Measurements from ENCODE around the gene TOR1AIP2.

The TOR1AIP2 gene

GRCh38 chr1:179821524-179821923, 56.1 kb downstream of the TOR1AIP2 start:
- H3K9ac ChIP-seq (ENCODE audit: low read length), result no peak overlapping the region
- no peak overlapping the region for H3K27ac ChIP-seq (ENCODE audit: low read length)
- no peaks in the 10 kb centered on the region for H3K9me3 ChIP-seq (ENCODE audit: control insufficient read depth, low read depth, low read length)
- peaks cover 5% of the 10 kb centered on the region for H3K4me1 ChIP-seq (ENCODE audit: control insufficient read depth, low read depth, low read length)
- H3K27me3 ChIP-seq (ENCODE audit: control insufficient read depth, insufficient read depth, low read length), result peaks cover under 1% of the 10 kb centered on the region
- no peak overlapping the region for H3K4me3 ChIP-seq (ENCODE audit: low read length)
- H3K36me3 ChIP-seq (ENCODE audit: control insufficient read depth, low read depth, low read length), result no peaks in the 10 kb centered on the region

DNA sequence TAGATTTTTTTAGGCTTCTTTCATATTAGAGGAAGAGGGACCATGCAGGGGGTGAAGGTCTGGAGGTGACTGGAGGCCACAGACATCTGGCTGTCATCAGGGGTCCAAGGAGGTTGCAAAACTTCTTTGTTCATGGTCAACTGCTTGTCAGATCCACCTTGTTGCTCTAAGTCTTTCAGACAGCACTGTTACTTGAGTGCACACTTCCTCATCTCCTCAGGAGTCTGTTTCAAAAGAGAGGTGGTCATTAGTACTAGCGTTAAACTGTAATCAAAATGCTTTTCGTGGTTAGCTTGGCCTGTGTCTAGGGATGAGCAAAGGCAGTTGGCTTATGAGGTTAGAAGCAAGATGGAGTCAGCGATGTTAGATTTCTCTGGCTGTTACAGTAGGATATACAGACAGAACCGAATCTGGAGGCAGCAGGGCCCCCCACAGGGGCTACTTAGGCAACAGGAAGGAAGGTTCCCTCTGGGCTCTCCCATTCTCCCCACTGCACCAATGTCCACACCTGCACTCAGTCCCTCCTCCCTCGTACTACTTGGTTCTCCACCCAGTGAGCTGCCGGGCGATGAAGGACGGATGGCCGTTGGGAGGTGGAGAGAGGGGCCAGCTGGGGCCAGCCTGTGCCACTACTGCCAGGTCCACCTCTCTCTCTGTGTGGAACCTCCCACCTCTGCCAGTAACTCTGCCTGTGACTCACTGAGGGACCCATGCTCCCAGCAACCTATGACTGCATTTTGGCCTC, 57.2 kb downstream of the TOR1AIP2 start:
- H3K9ac ChIP-seq (ENCODE audit: low read length), result no peak overlapping the region
- H3K4me3 ChIP-seq (ENCODE audit: low read length), result no peak overlapping the region
- H3K4me1 ChIP-seq (ENCODE audit: control insufficient read depth, low read depth, low read length), result peaks cover 4% of the 10 kb centered on the region
- H3K27me3 ChIP-seq (ENCODE audit: control insufficient read depth, insufficient read depth, low read length), result peaks cover 11% of the 10 kb centered on the region
- H3K9me3 ChIP-seq (ENCODE audit: control insufficient read depth, low read depth, low read length), result no peaks in the 10 kb centered on the region
- H3K27ac ChIP-seq (ENCODE audit: low read length), result no peak overlapping the region
- H3K36me3 ChIP-seq (ENCODE audit: control insufficient read depth, low read depth, low read length), result no peaks in the 10 kb centered on the region

GRCh38 chr1:179818743-179819173, 58.8 kb downstream of the TOR1AIP2 start:
- H3K9me3 ChIP-seq (ENCODE audit: control insufficient read depth, low read depth, low read length), result no peaks in the 10 kb centered on the region
- H3K27me3 ChIP-seq (ENCODE audit: control insufficient read depth, insufficient read depth, low read length), result peaks cover 23% of the 10 kb centered on the region
- H3K4me1 ChIP-seq (ENCODE audit: control insufficient read depth, low read depth, low read length), result peaks cover 8% of the 10 kb centered on the region
- no peaks in the 10 kb centered on the region for H3K36me3 ChIP-seq (ENCODE audit: control insufficient read depth, low read depth, low read length)
- no peak overlapping the region for H3K9ac ChIP-seq (ENCODE audit: low read length)
- no peak overlapping the region for H3K4me3 ChIP-seq (ENCODE audit: low read length)
- H3K27ac ChIP-seq (ENCODE audit: low read length), result no peak overlapping the region

DNA sequence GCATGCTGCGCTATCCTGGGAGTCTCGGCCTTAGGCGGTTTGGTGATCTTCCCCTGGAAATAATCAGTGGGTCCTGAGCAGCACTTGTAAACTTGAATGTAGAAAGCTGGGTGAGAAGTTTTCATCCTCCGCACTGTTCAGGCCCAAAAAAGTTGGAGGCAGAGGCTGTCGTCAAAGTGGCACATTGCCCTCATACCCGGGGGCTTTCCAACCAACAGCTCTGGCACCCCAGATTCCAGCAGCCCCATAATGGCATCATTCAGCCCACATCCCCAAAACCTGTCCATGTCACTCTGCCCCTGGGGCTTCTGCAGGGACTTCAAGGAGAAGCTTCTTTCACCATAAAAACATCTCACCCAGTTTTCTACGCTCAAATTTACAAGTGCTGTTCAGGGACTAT, 59.3 kb downstream of the TOR1AIP2 start:
- Histone ChIP-seq H3K9ac (ENCODE audit: low read length) (no peak overlapping the region), H3K9me3 (ENCODE audit: control insufficient read depth, low read depth, low read length) (no peaks in the 10 kb centered on the region), H3K27ac (ENCODE audit: low read length) (no peak overlapping the region), H3K4me3 (ENCODE audit: low read length) (no peak overlapping the region), H3K4me1 (ENCODE audit: control insufficient read depth, low read depth, low read length) (peaks cover 8% of the 10 kb centered on the region), H3K36me3 (ENCODE audit: control insufficient read depth, low read depth, low read length) (no peaks in the 10 kb centered on the region), H3K27me3 (ENCODE audit: control insufficient read depth, insufficient read depth, low read length) (peaks cover 23% of the 10 kb centered on the region)

- peaks cover 23% of the 10 kb centered on the region for H3K27me3 ChIP-seq (ENCODE audit: control insufficient read depth, insufficient read depth, low read length)
- H3K36me3 ChIP-seq (ENCODE audit: control insufficient read depth, low read depth, low read length), result no peaks in the 10 kb centered on the region
- H3K9me3 ChIP-seq (ENCODE audit: control insufficient read depth, low read depth, low read length), result no peaks in the 10 kb centered on the region
- H3K4me3 ChIP-seq (ENCODE audit: low read length), result no peak overlapping the region
- H3K4me1 ChIP-seq (ENCODE audit: control insufficient read depth, low read depth, low read length), result peaks cover 8% of the 10 kb centered on the region
- no peak overlapping the region for H3K27ac ChIP-seq (ENCODE audit: low read length)
- no peak overlapping the region for H3K9ac ChIP-seq (ENCODE audit: low read length)
These were observed 59.8 kb downstream of the TOR1AIP2 start for GRCh38 chr1:179817789-179818188.

DNA sequence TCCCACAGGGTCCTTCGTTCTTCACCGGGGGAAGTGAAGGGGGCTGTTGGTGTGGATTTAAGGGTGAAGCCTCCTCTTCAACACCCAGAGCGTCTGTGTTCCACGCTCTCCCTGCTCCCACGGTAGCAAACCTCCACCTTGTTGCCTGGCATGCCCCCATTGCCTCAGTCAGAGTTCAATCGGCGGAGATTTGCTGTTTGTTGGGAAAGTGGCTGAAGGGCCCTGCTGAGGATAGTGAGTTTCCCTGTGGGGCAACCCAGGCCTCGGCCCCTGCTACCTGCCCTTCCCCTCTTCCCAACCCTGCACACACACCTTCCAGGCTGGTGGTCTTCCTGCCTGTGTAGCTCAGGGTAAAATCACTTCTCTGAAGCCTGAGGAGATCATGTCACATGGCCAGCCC, 60.5 kb downstream of the TOR1AIP2 start:
- Histone ChIP-seq H3K4me3 (ENCODE audit: low read length) (no peak overlapping the region), H3K9ac (ENCODE audit: low read length) (no peak overlapping the region), H3K36me3 (ENCODE audit: control insufficient read depth, low read depth, low read length) (no peaks in the 10 kb centered on the region), H3K9me3 (ENCODE audit: control insufficient read depth, low read depth, low read length) (no peaks in the 10 kb centered on the region), H3K27ac (ENCODE audit: low read length) (no peak overlapping the region), H3K27me3 (ENCODE audit: control insufficient read depth, insufficient read depth, low read length) (peaks cover 23% of the 10 kb centered on the region), H3K4me1 (ENCODE audit: control insufficient read depth, low read depth, low read length) (peaks cover 8% of the 10 kb centered on the region)

- H3K36me3 ChIP-seq (ENCODE audit: control insufficient read depth, low read depth, low read length), result no peaks in the 10 kb centered on the region
These were observed 61.2 kb downstream of the TOR1AIP2 start for GRCh38 chr1:179816196-179816960.

GRCh38 chr1:179815641-179816040, 62.0 kb downstream of the TOR1AIP2 start:
- Histone ChIP-seq H3K4me3 (ENCODE audit: low read length) (peak overlapping the region; percentile 71), H3K9ac (ENCODE audit: low read length) (no peak overlapping the region), H3K27ac (ENCODE audit: low read length) (no peak overlapping the region), H3K27me3 (ENCODE audit: control insufficient read depth, insufficient read depth, low read length) (peaks cover 23% of the 10 kb centered on the region), H3K4me1 (ENCODE audit: control insufficient read depth, low read depth, low read length) (peaks cover 8% of the 10 kb centered on the region), H3K36me3 (ENCODE audit: control insufficient read depth, low read depth, low read length) (no peaks in the 10 kb centered on the region), H3K9me3 (ENCODE audit: control insufficient read depth, low read depth, low read length) (no peaks in the 10 kb centered on the region)

More at GRCh38 chr1:179816196-179816960, 61.2 kb downstream of the TOR1AIP2 start:
- H3K4me3 ChIP-seq (ENCODE audit: low read length), result no peak overlapping the region
- no peak overlapping the region for H3K9ac ChIP-seq (ENCODE audit: low read length)
- H3K27me3 ChIP-seq (ENCODE audit: control insufficient read depth, insufficient read depth, low read length), result peaks cover 23% of the 10 kb centered on the region
- H3K9me3 ChIP-seq (ENCODE audit: control insufficient read depth, low read depth, low read length), result no peaks in the 10 kb centered on the region
- no peak overlapping the region for H3K27ac ChIP-seq (ENCODE audit: low read length)
- H3K4me1 ChIP-seq (ENCODE audit: control insufficient read depth, low read depth, low read length), result peaks cover 8% of the 10 kb centered on the region

GRCh38 chr1:179814546-179814838, 63.1 kb downstream of the TOR1AIP2 start:
- Histone ChIP-seq H3K27me3 (ENCODE audit: control insufficient read depth, insufficient read depth, low read length) (peaks cover 23% of the 10 kb centered on the region), H3K9ac (ENCODE audit: low read length) (no peak overlapping the region), H3K36me3 (ENCODE audit: control insufficient read depth, low read depth, low read length) (no peaks in the 10 kb centered on the region), H3K4me3 (ENCODE audit: low read length) (peak overlapping the region; percentile 71), H3K27ac (ENCODE audit: low read length) (no peak overlapping the region), H3K9me3 (ENCODE audit: control insufficient read depth, low read depth, low read length) (no peaks in the 10 kb centered on the region), H3K4me1 (ENCODE audit: control insufficient read depth, low read depth, low read length) (peaks cover 8% of the 10 kb centered on the region)

DNA sequence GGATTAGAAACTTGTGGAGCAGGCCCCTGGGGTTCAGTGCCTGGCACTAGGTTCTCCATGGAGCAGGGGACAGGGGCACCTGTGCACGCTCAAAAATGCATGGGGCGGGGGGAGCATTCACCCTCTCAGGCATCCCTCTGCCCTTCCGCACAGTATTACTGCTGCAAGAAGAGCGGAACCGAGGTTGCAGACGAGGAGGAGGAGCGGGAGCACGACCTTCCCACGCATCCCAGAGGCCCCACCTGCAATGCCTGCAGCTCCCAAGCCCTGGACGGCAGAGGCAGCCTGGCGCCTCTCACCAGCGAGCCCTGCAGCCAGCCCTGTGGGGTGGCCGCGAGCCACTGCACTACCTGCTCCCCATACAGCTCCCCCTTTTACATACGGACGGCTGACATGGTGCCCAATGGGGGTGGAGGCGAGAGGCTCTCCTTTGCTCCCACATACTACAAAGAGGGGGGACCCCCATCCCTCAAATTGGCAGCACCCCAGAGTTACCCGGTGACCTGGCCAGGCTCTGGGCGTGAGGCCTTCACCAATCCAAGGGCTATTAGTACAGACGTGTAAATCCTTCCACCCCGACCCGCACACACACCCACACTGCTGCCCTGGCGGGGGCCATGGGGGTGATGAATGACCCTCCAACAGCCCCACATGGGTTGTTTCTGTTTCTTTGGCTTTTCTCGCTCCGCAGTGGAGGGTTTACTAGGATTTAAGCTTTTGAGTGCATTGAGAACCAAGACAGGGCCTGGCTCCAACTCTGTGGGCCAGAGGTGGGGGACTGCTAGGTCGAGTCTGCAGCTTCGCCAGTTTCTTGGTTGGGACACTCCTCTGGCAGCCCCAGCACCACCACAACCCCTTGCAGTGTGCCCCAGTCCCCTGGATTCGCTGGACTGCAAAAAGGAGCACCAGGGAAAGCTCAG, 63.7 kb downstream of the TOR1AIP2 start:
- peak overlapping the region; percentile 71 for H3K4me3 ChIP-seq (ENCODE audit: low read length)
- no peaks in the 10 kb centered on the region for H3K36me3 ChIP-seq (ENCODE audit: control insufficient read depth, low read depth, low read length)
- peaks cover 23% of the 10 kb centered on the region for H3K27me3 ChIP-seq (ENCODE audit: control insufficient read depth, insufficient read depth, low read length)
- H3K9me3 ChIP-seq (ENCODE audit: control insufficient read depth, low read depth, low read length), result no peaks in the 10 kb centered on the region
- H3K27ac ChIP-seq (ENCODE audit: low read length), result no peak overlapping the region
- H3K9ac ChIP-seq (ENCODE audit: low read length), result no peak overlapping the region
- H3K4me1 ChIP-seq (ENCODE audit: control insufficient read depth, low read depth, low read length), result peaks cover 7% of the 10 kb centered on the region

DNA sequence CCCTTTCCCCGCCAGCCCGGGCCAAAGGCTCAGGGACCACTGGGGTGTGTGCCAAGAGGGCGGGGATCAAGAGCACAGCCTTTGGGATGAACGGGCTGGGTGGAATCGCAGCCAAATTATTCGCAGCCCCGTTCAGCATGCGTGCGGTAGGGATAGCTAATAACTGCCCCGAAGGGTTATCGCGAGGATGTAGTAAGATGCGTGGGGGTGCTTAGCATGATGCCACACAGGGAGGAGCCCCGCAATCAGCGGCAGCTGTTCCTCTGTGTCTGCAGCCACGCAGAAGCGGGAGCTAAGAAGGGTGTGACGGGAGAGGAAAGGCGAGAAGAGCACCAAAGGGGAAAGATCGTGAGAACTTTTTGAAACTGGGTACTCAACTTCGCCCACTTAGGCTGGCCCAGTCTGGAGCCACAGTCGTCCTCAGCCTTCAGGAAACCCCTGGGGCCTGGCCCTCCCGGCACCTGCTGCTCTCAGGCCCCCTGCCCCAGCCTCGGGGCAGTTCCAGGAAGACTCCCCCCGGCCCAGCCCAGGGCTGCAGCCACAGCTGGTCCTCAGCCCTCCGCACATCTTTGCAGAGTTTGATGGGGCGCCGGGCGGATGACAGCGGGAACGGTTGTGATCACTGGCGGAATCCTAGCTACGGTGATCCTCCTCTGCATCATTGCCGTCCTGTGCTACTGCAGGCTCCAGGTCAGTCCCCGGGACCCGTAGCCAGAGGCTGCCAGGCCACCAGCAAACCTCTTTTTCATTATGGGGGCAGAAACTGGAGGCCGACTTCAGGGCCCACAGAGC, 64.9 kb downstream of the TOR1AIP2 start:
- no peaks in the 10 kb centered on the region for H3K36me3 ChIP-seq (ENCODE audit: control insufficient read depth, low read depth, low read length)

More for the DNA sequence above, 64.9 kb downstream of the TOR1AIP2 start:
- no peaks in the 10 kb centered on the region for H3K9me3 ChIP-seq (ENCODE audit: control insufficient read depth, low read depth, low read length)
- H3K4me1 ChIP-seq (ENCODE audit: control insufficient read depth, low read depth, low read length), result peaks cover 5% of the 10 kb centered on the region
- no peak overlapping the region for H3K9ac ChIP-seq (ENCODE audit: low read length)
- H3K27ac ChIP-seq (ENCODE audit: low read length), result no peak overlapping the region
- no peak overlapping the region for H3K4me3 ChIP-seq (ENCODE audit: low read length)
- peaks cover 23% of the 10 kb centered on the region for H3K27me3 ChIP-seq (ENCODE audit: control insufficient read depth, insufficient read depth, low read length)

Measured in iPS-18a (cell line).